GM13977 (cell line): Measurements from ENCODE around the gene CD53.
"Not testable (repeated sequence)": the region's sequence is repeated elsewhere in the genome, so short reads cannot be mapped to it uniquely, and the experiment has no call there.

ENCODE experiments used
- DNase-seq: peaks from one replicate; pipeline ENCODE4 v3.0.0; 2012; ENCODE audit warnings: low spot score
- CTCF ChIP-seq: IDR thresholded peaks from 2 replicates; pipeline ENCODE4 v1.5.1; 2012; ENCODE audit warnings: mild to moderate bottlenecking, control low read depth; ENCODE audit not compliant: insufficient read depth; ENCODE audit errors: extremely low read depth, missing control alignments
- in situ Hi-C: fragments of 300-500 bp; cut with MboI; formaldehyde crosslinking; loops from one replicate; pipeline ENCODE4 v1.12.0; 2022; ENCODE audit warnings: low sequenced_read_pairs, low pct_unique_long_range_greater_than_20kb, mixed read lengths, inconsistent platforms; ENCODE audit not compliant: unreplicated experiment

CD53 gene

GRCh38 chr1:110850627-110851026 lies 22.3 kb upstream of the CD53 start:
- no peak for TF ChIP-seq CTCF
- no peak for DNase-seq
- in situ Hi-C loops, result no loop called here

- DNase-seq, result no peak
- no peak for TF ChIP-seq CTCF
- in situ Hi-C loops, result no loop called here
Measured at GRCh38 chr1:110853135-110853534, 19.8 kb upstream of the CD53 start.

GRCh38 chr1:110856410-110856809 lies 16.5 kb upstream of the CD53 start:
- in situ Hi-C loops, result no loop called here
- DNase-seq, result no peak
- no peak for TF ChIP-seq CTCF

- TF ChIP-seq CTCF, result no peak
- in situ Hi-C loops, result no loop called here
- DNase-seq, result no peak
Measured at GRCh38 chr1:110857964-110858948, 14.7 kb upstream of the CD53 start.

GRCh38 chr1:110859062-110859461 lies 13.9 kb upstream of the CD53 start:
- TF ChIP-seq CTCF, result no peak
- in situ Hi-C loops, result no loop called here
- DNase-seq, result no peak

- no peak for DNase-seq
- in situ Hi-C loops, result no loop called here
- no peak for TF ChIP-seq CTCF
Measured at GRCh38 chr1:110860174-110860573, 12.8 kb upstream of the CD53 start.

- in situ Hi-C loops, DNase-seq: not testable (repeated sequence)
Measured at GRCh38 chr1:110860620-110861019, 12.3 kb upstream of the CD53 start.

- in situ Hi-C loops, result not testable (repeated sequence)
Measured at GRCh38 chr1:110861942-110862341, 11.0 kb upstream of the CD53 start.

More at GRCh38 chr1:110861942-110862341, 11.0 kb upstream of the CD53 start:
- not testable (repeated sequence) for DNase-seq
